Stimulated activated CD4-positive, alpha-beta T cell treated with anti-CD3 and anti-CD28 coated beads, Interleukin-12 subunit alpha, Interleukin-12 subunit beta, amount 100 ng/mL, for 24 hours (primary cell): ENCODE measurements around the gene STRA8.

Experiments used
- DNase-seq, 2 experiments: peaks; one replicate each; pipeline ENCODE4 v3.0.0-alpha.2; 2020; ENCODE audit warnings: low read depth in 2 of 2

STRA8 gene

GRCh38 chr7:135233570-135233969 is at the start of gene STRA8:
TSS of gene STRA8 (plus strand) at chr7:135233838. CDS start at chr7:135240525, 6,687 bp downstream.
- no peak for DNase-seq

- no peak for DNase-seq
These were observed 49.3 kb upstream of the STRA8 start for GRCh38 chr7:135184254-135184841.

GRCh38 chr7:135185471-135186260 is 48.0 kb upstream of the STRA8 start:
- DNase-seq: no peak

- no peak for DNase-seq
These were observed 47.4 kb upstream of the STRA8 start for GRCh38 chr7:135186261-135186540.

GRCh38 chr7:135186841-135187253 is 46.8 kb upstream of the STRA8 start:
- DNase-seq: no peak

GRCh38 chr7:135188298-135188984 is 45.2 kb upstream of the STRA8 start:
- no peak for DNase-seq

- no peak for DNase-seq
These were observed 44.4 kb upstream of the STRA8 start for GRCh38 chr7:135189221-135189662.

GRCh38 chr7:135189961-135190360 is 43.7 kb upstream of the STRA8 start:
- no peak for DNase-seq

GRCh38 chr7:135190703-135191102 is 42.9 kb upstream of the STRA8 start:
- no peak for DNase-seq

- DNase-seq: no peak
These were observed 40.6 kb upstream of the STRA8 start for GRCh38 chr7:135192914-135193536.

- no peak for DNase-seq
These were observed 40.0 kb upstream of the STRA8 start for GRCh38 chr7:135193615-135194081.

GRCh38 chr7:135194494-135195095 is 39.0 kb upstream of the STRA8 start:
- no peak for DNase-seq

- no peak for DNase-seq
These were observed 38.5 kb upstream of the STRA8 start for GRCh38 chr7:135195156-135195555.

- DNase-seq: no peak
These were observed 37.5 kb upstream of the STRA8 start for GRCh38 chr7:135195968-135196629.

GRCh38 chr7:135197343-135197742 is 36.3 kb upstream of the STRA8 start:
- DNase-seq: no peak

GRCh38 chr7:135197906-135198655 is 35.6 kb upstream of the STRA8 start:
- DNase-seq: no peak

- DNase-seq: no peak
These were observed 34.2 kb upstream of the STRA8 start for GRCh38 chr7:135199439-135199838.

- no peak for DNase-seq
These were observed 32.8 kb upstream of the STRA8 start for GRCh38 chr7:135200821-135201331.

- no peak for DNase-seq
These were observed 32.3 kb upstream of the STRA8 start for GRCh38 chr7:135201350-135201749.

- DNase-seq: no peak
These were observed 29.3 kb upstream of the STRA8 start for GRCh38 chr7:135204341-135204749.
